ENCODE measurements around the gene TDRD12.
"Not testable (repeated sequence)": the region's sequence is repeated elsewhere in the genome, so short reads cannot be mapped to it uniquely, and the experiment has no call there.

The TDRD12 gene

DNA sequence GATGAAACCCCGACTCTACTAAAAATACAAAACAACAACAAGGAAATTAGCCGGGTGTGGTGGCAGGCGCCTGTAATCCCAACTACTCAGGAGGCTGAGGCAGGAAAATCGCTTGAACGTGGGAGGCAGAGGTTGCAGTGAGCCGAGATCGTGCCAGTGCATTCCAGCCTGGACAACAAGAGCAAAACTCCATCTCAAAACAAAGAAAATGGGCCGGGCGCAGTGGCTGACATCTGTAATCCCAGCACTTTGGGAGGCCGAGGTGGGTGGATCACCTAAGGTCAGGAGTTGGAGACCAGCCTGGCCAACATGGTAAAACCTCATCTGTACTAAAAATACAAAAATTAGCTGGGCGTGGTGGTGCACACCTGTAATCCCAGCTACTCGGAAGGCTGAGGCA, 112.5 kb downstream of the TDRD12 start:
- not testable (repeated sequence) for DNase-seq (ENCODE audit: low read depth)

DNA sequence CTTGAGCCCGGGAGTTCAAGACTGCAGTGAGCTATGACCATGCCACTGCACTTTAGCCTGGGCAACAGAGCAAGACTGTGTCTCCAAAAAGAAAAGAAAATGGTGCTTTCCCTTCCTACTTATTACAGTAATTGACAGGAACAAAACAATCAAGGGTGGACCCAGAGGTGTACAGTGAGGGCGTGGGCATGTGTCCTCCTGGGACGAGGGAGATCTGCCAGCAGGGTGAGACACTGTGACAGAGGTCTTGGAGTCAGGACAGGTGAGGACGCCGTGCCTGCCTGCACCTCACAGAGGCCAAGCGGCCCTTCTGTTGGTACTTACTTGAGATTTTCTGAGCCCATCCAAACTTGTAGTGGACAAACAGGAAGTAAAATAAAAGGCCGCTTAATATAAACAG, 113.3 kb downstream of the TDRD12 start:
- not testable (repeated sequence) for DNase-seq (ENCODE audit: low read depth)

DNA sequence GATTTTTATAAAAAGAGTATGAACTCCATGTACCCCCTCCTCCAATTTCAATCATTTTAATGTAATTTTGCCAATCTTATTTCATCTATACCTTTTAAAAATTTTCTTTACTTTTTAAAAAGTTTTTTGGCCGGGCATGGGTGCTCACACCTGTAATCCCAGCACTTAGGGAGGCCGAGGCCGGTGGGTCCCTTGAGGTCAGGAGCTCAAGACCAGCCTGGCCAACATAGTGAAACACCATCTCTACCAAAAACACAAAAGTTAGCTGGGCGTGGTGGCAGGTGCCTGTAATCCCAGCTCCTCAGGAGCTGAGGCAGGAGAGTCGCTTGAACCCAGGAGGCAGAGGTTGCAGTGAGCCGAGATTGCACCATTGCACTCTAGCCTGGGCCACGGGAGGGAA, 113.8 kb downstream of the TDRD12 start:
- not testable (repeated sequence) for DNase-seq (ENCODE audit: low read depth)

DNA sequence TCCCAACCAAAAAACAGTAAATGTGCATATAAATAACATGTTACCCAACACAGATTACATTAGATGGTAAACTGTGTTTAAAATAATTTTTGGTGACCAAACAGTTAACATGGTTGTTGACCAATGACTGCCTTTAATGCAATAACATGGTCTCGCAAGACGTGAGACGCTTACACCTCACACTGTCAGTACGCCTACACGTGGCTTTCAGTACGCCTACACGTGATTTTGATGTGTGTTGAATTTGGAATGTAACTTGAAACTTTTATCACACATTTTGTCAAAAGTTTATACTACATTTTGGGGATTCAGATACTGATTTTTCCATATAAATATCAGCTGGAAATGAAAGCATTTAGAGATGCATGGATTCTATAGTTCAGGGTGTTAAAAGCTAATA, 118.0 kb downstream of the TDRD12 start:
- no peak for DNase-seq (ENCODE audit: low read depth)

DNA sequence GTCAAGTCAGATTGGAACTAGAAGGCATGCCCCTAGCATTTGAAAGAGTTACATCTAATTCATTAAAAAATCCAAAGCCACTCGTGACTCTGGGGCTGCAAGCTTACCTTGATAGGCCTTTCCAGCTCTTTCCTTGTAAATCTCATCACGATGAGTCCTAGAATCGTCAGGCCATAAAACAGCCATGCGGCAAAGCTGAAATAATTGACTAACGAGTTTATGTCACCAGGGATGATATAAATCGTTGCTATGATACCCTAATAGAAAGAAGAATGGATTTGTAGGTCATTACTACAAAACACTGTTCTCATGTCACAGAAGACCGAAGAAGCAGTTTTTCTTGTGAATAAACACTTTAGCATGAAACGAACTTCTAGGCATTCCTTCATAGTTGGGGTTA, 122.5 kb downstream of the TDRD12 start:
- no peak for DNase-seq (ENCODE audit: low read depth)

DNA sequence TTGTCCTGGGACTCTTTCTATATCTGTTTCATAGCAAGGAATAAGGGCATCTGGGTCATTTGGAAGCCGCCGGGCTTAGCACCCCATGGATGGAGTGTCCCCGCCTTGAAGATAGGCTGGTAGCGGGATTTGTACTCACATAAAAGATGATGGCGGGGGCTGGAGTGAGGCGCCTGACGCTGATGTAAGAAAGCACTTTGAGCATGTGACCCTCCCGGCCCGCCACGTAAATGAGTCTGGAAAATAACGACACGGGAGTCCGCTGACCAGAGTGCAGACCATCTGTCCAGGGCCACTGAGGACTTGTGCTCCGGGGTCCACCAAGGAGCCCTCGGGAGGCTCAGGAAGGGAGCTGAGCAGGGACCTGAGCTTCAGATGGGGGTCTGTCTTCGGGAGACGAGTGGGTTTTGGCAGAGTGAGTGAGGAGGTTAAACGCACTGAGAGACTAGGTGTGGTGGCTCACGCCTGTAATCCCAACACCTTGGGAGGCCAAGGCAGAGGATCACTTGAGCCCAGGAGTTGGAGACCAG, 124.2 kb downstream of the TDRD12 start:
- DNase-seq (ENCODE audit: low read depth) = no peak

DNA sequence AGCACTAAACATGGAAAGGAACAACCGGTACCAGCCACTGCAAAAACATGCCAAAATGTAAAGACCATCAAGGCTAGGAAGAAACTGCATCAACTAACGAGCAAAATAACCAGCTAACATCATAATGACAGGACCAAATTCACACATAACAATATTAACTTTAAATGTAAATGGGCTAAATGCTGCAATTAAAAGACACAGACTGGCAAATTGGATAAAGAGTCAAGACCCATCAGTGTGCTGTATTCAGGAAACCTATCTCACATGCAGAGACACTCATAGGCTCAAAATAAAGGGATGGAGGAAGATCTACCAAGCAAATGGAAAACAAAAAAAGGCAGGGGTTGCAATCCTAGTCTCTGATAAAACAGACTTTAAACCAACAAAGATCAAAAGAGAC, 128.5 kb downstream of the TDRD12 start:
- not testable (repeated sequence) for DNase-seq (ENCODE audit: low read depth)

DNA sequence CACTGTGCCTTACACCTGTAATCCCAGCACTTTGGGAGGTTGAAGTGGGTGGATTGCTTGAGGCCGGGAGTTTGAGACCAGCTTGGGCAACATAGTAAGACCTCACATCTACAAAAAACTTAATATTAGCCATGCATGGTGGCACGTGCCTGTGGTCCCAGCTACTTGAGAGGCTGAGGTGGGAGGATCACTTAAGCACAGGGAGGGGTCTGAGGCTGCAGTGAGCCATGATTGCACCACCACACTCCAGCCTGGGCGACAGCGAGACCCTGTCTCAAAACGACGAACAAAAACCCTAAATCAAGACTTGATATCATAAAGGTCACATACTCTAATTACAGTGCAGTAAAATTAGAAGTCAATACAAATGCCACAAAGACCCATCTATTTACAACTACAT, 132.6 kb downstream of the TDRD12 start:
- no peak for DNase-seq (ENCODE audit: low read depth)

DNA sequence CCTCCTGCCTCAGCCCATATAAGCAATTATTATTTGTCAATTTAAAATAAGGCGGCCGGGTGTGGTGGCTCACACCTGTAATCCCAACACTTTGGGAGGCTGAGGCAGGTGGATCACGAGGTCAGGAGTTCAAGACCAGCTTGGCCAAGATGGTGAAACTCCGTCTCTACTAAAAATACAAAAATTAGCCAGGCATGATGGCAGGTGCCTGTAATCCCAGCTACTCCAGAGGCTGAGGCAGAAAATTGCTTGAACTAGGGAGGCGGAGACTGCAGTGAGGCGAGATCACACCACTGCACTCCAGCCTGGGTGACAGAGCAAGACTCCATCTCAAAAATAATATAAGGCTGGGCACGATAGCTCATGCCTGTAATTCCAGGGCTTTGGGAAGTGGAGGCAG, 137.3 kb downstream of the TDRD12 start:
- not testable (repeated sequence) for DNase-seq (ENCODE audit: low read depth)

DNA sequence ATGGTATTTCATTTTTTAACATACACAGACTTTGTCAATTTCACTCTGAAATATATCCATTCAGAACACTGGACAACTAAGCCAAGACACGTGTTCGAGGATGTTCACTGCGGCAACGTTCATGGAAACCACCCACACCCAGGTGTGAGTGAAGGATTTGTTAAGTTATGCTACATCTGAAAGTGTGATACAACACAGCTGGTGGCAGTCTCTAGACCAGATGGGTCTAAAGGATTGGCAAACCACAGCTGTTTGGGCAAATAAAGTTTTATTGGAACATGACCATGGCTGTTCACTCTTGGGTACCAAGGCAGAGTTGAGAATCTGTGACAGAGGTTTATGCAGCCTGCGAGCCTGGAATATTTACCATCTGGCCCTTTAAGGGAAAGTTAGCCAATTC, 138.0 kb downstream of the TDRD12 start:
- DNase-seq (ENCODE audit: low read depth) = no peak

DNA sequence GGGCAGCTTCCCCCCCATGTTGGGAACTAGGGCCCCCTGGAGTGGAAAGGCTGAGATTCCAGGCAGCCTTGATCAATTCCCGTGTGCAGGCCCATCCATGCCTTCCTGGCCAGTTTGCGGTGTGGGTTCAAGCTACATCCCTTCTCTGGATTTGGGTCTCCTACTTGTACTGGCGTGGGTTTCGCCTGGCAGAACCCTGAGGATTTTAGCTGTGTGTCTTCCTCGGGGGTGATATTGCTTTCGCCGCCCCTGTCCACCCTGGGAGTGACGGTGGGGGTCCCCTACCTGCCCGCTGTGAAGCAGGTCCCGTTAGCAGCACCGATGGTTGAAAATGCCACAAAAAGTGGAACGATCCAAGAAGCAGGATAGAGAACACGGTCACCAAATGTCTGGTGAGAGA, 138.6 kb downstream of the TDRD12 start:
- DNase-seq (ENCODE audit: low read depth) = no peak

DNA sequence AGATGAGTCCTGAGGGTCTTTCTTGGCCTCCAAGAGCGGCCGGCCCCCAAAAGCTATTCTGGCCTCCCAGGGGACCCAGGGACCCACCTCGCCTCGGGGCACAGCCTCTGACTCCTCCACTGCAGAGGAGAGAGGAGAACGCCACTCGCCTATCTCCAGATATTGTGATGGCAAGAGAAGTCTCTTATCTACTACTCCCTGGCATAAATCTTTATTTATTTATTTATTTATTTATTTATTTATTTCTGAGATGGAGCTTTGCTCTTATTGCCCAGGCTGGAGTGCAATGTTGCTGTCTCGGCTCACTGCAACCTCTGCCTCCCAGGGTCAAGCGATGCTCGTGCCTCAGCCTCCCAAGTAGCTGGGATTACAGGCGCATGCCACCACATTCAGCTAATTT, 139.0 kb downstream of the TDRD12 start:
- DNase-seq (ENCODE audit: low read depth) = no peak

DNA sequence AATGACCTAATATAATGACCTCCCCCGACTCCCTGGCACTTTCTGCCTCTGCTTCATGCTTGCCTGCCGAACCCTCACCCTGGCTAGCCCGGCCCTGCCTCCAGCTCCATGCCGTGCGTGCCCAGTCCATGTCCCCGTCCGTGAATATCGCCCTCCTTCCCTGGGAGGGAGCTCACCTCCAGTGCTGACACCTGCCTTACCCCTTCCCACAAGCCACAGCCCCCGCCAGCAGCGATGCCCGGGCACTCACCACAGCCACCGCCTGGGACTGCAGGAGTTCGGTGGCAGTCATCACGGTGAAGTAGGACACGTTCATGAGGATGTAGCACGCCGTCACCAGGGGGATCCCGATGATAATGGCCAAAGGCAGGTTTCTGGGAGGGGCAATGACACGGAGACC, 140.0 kb downstream of the TDRD12 start:
- no peak for DNase-seq (ENCODE audit: low read depth)

DNA sequence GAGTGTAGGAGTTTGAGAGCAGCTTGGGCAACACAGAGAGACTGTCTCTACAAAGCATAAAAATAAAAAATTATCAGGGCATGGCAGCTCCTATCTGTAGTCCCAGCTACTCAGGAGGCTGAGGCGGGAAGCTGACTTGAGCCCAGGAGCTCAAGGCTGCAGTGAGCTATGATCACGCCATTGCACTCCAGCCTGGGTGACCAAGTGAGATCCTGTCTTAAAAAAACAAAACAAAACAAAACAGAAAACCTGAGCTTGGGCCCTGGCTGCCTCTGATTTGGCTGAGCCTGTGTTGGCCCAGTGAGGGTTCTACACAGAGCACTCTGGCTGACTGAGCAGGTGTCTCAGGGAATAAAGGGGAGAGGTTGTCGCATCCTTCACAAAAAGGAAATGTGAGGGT, 142.0 kb downstream of the TDRD12 start:
- DNase-seq (ENCODE audit: low read depth) = no peak

DNA sequence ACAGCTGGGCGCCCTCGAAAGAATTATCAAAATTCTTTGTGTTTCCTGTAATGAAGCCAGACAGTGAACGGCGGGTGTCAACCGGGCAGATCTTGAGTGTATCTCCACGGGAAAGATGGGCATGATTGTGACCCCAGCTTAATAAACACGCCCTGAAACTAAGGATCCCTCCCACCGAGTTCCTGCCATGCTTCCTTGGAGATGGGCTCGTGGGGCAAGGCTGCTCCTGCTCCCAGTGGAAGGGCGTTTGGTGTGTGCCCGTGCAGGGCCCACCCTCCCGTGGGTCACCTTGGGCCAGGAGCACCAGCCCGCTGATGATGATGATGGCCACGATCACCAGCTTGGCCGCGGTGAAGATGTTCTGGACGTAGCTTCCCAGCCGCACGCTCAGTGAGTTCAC, 142.6 kb downstream of the TDRD12 start:
- no peak for DNase-seq (ENCODE audit: low read depth)

DNA sequence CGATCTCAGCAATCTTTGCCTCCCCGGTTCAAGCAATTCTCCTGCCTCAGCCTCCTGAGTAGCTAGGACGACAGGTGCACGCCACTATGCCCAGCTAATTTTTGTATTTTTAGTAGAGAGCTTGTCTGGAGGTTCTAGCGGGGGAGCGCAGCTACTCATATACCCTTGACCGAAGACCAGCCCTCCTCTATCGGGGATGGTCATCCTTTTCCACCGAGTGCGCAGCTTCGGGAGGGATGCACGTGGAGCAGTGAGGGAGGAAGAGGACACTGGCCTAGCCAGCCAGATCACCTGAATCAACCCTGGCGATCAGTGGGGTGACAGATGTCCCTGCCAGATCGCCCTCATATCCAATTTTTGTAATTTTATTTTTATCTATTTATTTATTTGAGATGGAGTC, 143.2 kb downstream of the TDRD12 start:
- DNase-seq (ENCODE audit: low read depth) = no peak

DNA sequence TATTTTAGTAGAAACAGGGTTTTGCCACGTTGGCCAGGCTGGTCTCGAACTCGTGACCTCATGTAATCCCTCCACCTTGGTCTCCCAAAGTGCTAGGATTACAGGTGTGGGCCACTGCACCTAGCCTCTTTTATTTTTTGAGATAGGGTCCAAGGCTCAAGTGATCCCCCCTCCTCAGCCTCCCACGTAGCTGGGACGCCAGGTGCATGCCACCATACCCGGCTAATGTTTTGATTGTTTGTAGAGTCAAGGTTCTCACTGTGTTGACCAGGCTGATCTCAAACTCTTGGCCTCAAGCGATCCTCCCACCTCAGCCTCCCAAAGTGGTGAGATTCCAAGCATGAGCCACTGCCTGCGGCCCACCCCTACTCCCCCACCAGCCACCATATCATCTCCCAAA, 143.7 kb downstream of the TDRD12 start:
- DNase-seq (ENCODE audit: low read depth) = no peak

DNA sequence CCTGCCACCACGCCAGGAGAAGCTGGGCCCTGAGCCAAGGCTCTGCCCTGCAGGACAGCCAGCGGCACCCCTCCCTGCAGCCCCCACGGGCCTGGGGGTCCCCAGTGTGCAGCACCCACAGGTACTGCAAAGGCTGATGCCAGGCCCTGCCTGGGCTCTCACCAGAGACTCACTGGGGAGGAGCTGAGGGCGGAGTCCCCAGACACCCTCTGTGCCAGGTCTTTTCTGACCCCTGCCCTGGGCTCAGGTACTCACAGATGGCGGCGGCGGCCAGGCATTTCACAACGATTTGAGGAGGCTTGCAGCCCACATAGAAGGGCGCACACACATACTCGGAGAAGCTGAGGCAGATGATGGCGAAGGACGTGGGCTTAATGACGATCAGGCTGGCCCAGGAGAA, 144.3 kb downstream of the TDRD12 start:
- DNase-seq (ENCODE audit: low read depth) = no peak

DNA sequence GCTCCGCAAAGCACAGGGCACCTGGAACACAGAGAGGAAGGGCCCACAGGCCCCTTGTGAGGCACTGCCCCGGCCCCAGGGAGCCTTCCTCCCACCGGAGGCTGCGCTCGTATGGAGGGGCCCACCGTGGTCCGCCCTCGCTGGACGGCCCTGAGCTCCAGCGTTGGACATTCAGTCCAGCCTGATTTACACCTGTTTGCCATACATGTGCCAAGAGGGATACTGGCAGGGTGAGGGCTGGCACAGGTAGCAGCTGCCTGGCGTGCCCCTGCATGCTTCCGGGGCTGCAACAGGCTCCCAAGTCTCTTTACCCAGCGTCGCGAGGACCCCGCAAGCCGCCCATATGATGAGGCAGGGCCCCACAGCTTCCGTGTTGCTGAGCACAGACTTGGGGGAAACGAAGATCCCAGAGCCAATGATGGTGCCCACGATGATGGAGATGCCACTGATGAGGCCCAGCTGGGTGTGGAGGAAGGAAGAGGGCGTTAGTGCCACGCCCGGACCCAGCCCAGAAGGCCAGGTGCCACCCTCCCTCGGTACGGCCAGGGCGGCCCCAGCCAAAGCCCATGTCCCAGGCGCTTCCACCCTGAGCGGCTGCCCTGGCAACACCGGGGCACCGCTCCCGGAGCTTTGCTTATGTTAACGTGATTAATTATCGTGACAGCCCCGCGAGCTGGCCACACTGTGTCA, 144.9 kb downstream of the TDRD12 start:
- no peak for DNase-seq (ENCODE audit: low read depth)

DNA sequence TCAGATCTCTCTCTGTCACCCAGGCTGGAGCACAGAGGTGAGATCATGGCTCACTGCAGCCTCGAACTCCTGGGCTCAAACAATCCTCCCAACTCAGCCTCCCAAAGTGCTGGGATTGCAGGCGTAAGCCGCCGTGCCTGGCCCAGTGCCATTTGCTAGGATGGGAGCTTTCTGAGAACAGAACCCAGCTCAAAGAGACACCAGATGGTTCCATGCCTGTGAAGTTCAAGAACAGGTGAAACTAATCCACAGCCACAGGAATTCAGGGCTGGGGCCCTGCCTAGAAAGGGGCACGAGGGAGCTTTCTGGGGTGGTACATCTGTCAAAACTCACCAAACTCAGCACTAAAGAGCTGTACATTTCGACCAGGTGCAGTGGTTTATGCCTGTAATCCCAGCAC, 145.8 kb downstream of the TDRD12 start:
- DNase-seq (ENCODE audit: low read depth) = no peak

DNA sequence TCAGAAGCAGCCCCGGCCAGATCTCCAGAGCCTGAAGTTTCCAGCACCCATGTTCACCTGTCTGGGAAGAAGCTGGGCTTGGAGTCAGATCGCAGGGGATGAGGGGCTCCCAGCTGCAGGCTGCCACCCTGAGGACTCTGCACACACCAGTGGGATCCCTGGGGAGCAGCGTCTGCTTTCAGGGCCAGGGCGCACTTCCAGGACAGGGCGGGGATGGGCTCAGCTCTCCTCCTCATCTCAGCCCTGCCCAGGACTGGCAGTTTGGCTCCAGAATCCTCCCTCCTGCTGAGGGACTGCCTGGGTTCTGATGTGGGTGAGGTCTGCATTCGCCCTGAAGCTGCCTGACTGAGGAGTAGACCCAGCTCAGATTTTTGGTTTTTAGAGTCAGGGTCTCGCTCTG, 146.5 kb downstream of the TDRD12 start:
- no peak for DNase-seq (ENCODE audit: low read depth)

DNA sequence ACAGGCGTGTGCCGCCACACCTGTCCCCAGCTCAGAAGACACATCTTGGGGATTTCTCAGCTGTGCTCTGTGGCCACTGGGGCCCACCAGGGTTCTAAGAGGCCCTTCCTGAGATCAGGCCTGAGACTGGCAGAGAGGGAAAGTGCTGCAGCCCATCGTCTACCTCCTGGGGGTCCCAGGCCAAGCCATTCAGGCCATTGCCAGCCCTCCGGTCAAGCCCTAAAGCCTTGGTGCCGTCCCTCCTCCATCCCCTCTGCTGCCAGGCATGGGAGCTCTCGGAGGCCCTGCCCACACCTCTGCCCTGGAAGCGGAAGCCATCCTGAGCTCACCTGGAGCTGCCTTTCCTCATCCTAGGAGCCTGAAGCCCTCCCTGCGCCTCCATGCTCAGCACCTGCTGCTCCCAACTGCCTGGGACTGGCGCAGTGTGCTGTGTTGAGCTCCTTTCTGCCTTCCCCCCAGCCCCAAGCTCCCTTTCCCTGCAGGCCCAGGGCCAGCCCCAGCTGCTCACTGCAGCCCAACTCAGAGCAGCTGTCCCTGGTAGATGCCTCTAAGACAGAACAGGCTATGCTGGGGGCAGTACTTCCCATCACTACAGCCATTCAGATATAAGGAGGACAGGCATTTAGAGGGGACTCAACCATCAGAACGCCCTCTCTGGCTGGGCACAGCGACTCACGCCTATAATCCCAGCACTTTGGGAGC, 147.1 kb downstream of the TDRD12 start:
- DNase-seq (ENCODE audit: low read depth) = no peak

DNA sequence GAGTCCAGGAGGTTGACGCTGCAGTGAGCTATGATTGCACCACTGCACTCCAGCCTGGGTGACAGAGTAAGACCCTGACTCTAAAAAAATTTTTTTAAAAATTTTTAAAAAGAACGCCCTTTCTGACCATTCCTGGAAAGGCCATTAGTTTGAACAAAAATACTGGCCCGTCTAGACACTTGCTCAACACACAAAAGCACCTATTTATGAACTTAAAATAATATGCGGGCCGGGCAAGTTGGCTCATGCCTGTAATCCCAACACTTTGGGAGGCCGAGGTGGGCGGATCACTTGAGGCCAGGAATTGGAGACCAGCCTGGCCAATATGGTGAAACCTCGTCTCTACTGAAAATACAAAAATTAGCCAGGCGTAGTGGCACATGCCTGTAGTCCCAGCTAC, 147.9 kb downstream of the TDRD12 start:
- not testable (repeated sequence) for DNase-seq (ENCODE audit: low read depth)

Data from CMK (cell line).